SH-SY5Y (cell line): ENCODE data around the gene MCEMP1.

Source experiments
- GATA2 ChIP-seq: IDR thresholded peaks from 2 replicates; pipeline ENCODE4 v1.6.1; 2011; ENCODE audit warnings: mild to moderate bottlenecking, low read depth, low read length
- GATA3 ChIP-seq: IDR thresholded peaks from 2 replicates; pipeline ENCODE4 v1.6.1; 2011; ENCODE audit warnings: low read depth, mild to moderate bottlenecking, low read length, moderate library complexity

DNA sequence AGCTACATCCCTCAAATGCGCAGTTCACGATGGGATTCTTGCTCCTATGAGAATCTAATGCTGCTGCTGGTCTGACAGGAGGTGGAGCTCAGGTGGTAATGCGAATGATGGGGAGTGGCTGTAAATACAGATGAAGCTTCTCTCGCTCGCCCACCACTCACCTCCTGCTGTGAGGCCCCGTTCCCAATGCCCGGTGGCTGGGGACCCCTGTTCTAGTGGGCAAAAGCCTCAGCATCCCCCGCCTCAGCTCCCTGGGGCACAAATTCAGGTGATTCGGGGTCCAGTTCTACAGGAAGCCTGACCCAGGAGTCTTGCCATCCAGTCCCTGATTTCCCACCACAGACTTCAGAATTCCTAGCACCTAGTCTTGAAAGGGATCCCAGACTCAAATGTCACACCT lies 4.4 kb upstream of the MCEMP1 start:
- TF ChIP-seq GATA2 (no peak), GATA3 (no peak)
